HG03439 (cell line): ENCODE results near the gene IRF4.

Experiments used
- ATAC-seq: cut with Tn5 transposase; IDR thresholded peaks from one replicate; pipeline ENCODE4 v1.9.1; 2021; ENCODE audit warnings: mild to moderate bottlenecking, moderate library complexity; ENCODE audit not compliant: unreplicated experiment

IRF4 gene

DNA sequence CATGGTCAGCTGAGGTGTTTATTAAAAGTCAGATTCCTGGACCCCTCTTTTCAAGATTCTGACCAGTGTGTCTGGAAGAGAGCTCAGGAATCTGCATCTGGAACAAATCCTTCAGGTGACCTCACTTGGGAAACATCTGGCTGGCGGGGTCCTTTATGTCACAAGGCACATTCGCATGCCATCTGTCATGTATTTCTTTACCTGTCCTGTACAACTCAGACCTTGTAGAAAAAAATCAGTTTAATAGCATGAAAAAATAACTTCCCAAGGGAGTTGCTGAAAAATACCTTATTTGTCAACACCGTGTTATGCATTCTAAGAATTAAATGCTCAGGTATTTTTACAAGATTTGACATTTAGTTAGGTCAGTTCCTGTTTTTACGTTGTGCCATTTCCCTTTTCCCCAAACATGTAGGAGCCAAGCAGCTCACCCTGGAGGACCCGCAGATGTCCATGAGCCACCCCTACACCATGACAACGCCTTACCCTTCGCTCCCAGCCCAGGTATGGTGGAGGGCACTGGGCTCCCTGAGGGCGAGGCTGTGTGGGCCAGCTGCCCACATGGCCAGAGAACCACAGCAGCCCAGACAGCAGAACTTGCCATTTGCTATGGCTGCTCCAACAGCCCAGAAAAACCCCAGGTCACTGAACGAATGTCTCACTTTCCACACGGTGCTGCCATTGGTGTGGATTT is 4.0 kb downstream of the IRF4 start:
- ATAC-seq, result no peak

DNA sequence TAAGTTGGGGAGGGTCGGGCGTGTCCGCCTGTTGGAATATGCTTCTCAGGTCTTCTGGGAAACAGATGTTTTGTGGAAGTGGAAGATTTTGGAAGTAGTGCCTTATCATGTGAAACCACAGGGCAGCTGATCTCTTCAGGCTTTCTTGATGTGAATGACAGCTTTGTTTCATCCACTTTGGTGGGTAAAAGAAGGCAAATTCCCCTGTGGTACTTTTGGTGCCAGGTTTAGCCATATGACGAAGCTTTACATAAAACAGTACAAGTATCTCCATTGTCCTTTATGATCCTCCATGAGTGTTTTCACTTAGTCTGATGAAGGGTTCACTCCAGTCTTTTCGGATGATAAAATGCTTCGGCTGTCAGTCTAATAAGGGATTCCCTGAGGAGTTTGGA is 4.6 kb downstream of the IRF4 start:
- ATAC-seq, result no peak

DNA sequence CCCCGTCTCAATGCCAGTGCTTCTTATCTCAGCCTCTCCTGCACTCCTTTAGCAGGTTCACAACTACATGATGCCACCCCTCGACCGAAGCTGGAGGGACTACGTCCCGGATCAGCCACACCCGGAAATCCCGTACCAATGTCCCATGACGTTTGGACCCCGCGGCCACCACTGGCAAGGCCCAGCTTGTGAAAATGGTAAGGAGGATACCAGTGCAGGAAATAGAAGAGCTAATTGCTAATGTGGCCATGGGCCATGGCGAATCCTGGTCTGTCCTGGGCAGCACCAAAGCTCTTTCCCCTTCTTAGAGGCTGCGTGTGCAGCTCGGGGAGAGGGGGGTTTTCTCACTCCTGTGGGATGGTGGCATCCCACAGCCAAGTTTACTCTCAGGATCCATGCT is 5.5 kb downstream of the IRF4 start:
- no peak for ATAC-seq

DNA sequence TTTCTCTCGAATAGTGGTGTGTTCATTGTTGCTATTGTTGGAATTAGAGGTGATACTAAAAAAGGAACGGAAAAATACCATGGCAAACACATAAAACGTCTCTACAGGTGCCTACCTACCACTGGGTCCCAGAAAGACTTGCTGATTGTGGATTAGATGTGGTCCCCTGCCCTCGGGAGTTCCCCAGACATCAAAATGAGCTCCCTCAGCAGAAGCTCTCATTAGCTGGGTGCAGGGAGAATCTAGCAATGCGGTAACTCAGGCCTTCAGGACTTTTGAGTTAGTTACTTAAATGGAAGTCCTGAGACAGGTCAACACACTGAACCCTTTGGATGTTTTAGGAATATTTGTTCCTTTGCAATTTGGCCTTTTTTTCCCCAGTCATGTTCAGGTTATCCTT is 6.1 kb downstream of the IRF4 start:
- no peak for ATAC-seq

DNA sequence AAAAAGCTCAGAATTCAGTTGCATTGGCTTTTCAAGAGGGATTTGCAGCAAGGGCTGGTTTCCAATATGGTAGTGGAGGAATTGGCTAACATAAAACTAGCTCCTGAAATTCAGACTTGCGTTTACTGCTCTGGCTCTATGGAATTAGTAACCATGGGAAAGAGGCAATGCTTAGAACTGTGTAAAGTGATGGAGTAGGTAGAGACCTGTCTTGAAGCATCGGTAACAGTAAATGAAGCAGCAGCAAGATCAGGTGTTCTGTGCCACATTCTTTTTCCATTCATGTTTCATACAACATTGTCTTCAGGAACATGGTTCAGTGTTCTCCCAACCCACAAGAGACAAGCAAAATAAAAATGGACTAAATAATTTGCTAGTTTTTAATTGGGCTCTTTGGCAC is 6.5 kb downstream of the IRF4 start:
- no peak for ATAC-seq

DNA sequence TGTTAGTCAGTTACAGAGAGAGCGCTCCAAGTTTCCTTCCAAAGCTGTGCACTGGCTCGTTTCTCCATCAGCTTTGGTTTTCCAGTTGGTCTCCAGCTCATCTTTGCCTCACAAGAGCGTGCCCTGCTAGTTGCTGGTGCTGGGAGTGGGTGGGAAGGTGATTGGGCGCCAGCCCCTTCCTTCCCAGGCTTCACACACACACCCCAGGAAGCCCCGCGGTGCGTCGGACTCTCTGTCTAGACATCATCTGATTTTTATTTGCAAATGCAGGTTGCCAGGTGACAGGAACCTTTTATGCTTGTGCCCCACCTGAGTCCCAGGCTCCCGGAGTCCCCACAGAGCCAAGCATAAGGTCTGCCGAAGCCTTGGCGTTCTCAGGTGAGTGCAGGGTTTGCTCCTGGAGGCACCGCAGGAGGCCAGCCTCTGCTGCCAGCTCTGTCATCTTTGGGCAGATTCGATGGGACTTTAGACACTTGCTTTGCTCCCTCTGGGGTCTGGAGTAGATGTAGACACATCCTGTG is 7.1 kb downstream of the IRF4 start:
- ATAC-seq, result no peak

DNA sequence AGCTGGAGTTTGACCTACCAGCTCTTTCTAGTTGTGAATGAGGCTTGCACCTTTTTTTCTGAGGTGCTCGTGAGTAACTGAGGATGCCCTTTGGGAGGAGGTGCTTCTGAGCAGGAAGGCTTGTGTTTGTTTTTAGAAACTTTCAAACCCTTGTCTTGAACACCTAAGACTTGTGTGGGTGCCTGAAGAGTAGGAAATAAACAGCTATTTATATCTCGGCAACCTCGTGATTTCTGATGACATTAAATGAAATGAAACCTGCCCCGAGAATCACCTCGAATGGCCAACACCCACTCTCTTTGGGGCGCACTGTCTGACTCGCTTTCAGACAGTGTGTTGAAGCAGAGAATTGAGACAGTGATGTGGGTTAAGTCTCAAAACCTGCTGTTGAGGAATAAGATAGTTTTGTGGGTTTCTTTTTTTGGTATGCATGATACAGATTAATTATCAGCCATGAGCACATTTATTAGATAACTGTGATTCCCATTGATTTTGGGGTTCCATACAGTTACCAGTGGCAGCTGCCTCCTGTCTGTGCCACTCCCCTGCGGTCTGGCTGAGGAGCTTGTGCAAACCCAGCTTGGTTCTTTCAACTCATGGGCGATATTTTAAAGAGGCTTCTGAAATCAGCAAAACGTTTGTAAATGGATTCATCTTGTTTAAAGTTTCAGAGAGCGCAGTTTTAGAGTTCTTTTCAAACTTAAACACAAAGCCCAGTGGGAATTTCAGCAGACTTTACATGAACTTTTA is 8.4 kb downstream of the IRF4 start:
- peak; percentile 43 for ATAC-seq

DNA sequence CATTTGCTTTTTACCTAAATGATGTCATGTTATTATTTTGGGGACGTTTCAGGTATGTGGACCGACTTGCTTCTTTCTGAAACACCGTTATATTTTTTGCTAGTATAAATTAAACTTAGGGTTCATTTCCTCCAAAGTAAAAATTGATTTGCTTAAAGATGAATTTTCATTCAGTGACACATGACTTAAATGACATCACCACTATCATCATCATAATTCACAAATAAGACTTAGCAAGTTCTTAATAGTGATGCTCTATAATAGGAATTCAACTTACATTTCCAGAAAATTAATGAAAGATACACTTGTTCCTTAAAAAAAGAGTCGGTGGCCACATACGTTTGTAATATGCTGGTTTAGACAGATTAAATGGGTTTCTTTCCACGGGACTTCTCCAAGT is 9.3 kb downstream of the IRF4 start:
- ATAC-seq, result no peak

DNA sequence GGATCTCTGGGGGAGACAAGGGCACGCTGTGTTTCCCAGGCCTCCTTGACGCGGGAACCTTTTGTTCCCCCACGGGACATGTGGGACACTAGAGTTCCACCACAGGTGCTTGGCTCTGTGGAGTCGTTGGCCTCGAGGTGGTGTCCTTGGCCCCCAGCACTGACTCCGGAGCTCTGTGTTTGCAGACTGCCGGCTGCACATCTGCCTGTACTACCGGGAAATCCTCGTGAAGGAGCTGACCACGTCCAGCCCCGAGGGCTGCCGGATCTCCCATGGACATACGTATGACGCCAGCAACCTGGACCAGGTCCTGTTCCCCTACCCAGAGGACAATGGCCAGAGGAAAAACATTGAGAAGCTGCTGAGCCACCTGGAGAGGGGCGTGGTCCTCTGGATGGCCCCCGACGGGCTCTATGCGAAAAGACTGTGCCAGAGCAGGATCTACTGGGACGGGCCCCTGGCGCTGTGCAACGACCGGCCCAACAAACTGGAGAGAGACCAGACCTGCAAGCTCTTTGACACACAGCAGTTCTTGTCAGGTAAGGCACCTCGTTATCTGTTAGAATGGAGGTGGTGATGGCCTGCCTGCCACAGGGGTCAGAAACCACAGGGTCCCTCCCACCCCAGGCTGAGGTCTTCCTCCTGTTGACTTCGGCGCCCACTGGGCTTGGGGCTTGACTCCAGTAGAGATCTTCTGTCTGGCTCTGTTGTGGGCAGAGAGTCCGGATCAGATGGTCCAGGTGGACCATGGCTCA is 9.9 kb downstream of the IRF4 start:
- no peak for ATAC-seq

DNA sequence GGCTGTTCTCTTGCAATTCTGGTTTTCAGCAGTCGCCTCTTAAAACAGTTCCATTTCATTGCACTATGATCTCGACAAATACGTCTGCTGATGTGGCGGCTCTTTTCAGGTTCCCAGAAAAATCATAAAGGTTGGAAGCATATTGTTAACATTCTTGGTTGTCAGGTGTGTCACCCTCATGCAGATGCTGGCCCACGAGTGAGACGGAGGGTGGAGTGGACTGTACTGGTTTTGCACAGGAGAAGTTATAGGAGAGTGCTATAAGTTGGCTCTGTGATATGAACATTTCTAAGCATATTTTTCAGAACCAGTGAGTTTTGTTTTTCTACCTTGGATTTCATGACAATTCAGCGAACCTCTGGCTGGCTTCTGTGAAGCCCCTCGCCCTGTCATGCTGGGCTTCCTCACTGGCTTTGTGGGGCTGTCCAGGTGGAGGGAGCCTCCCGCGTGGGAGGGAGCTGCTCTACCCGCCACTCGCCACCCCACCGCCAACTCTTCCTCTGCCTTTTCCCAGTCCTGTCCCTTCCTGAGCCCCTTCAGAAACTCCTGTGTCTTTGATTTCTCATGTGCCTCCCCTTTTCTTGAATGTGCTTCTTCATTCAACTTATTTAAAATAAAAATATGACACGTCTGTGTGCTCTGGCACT is 10.6 kb downstream of the IRF4 start:
- no peak for ATAC-seq

DNA sequence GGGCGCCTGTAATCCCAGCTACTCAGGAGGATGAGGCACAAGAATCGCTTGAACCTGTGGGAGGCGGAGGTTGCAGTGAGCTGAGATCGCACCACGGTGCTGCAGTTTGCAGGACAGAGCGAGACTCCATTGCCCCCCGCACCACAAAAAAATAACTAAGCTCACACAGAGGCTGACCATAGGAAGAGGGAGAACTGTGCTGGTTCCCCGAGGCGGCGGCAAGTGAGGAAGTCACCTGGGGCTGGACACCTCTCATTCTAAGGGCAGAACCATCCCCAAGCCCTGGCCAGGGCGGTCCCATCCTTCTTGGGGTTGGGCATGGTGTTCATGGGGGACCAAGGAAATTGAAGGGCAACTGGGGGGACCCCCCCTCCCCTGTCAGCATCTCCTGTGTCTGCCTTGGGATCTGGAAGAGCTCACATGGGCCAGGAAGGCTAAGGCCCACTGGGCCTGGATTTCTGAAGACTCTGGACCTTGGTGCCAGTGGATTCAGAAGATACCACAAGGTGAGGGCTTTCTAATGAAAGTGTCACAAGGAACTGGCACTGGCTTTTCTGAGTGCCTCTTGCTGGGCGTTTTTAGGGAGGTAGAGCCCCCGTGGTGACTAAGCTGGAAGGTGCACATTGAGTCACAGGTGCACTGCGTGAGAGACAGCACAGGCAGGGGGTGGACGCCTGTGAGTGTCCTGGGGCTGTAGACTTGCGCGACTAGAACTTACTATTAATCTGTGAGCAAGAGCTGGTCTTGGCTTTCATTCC is 11.5 kb downstream of the IRF4 start:
- ATAC-seq, result no peak

DNA sequence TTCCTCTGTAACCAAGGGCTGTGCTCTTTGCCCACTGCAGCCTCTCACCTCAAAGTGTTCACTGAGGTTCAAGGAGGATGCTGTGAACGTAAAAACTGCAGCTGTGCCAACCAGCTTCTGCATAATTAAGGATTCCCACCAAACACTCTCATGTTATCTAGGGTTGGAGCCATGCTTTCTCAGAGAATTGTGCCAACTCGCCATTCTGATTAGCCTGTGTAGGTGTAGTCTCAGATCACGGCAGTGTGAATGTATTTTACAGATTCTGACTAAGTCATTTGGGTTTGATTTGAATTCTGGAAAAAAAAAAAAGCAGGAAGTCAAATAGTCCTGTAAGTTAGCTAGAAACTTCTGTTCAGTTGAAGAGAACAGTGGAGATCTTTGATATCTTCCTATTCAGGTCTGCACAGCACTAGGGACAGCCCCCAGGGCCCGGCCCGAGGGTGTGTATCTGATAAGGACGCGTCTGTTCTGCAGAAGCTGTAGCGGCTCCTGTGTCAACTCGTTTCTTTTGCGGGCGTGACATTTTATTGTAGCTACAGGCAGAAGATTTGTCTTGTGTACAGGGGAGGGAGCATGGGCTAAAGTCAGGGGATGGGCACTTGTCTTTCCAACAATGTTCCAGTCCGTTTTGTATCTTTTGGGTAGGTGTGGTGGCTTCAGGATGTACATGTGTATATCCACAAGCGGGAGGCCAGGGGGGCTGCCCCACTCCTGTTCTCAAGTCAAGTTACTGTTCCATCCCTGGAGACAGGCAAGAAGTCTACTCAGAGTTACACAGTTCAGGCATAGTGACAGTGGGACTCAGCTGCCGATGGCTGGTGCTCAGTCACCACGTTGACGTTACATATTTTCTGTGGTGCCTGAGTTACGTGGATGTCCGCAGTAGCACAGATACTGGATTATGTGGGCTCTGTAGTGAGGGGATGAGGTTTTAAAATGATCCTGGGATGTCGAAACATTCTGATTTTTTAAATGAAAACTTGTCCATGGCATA is 12.4 kb downstream of the IRF4 start:
- ATAC-seq, result no peak

DNA sequence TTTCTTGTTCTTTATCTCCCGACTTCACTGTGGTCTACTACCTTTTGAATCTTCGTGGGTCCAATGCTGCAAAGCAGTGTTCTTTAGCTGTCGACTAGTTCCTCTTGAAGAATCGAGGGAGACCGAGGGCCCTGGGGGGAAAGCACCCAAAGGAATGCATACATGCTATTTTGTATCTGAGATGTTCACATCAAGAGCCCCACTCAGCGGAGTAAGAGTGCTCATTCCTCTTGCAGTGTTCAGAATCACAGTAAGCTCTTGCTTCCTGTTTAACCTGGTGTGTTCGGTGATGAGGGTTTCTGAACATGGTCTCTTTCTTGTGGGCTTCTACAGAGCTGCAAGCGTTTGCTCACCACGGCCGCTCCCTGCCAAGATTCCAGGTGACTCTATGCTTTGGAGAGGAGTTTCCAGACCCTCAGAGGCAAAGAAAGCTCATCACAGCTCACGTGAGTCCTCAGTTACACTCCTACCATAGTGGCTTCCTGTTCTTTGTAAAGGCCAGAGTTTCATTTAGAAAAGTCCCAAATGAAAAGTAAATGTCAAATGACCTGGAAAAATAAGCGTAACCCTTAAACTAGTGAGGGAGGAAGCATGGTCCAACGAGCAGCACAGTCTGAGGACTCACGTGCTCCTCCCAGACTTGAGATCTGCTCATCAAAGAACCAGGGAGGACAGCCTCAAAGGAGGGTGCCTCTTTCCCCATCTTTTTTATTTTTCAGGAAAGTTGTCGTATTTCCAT is 13.3 kb downstream of the IRF4 start:
- ATAC-seq, result no peak

DNA sequence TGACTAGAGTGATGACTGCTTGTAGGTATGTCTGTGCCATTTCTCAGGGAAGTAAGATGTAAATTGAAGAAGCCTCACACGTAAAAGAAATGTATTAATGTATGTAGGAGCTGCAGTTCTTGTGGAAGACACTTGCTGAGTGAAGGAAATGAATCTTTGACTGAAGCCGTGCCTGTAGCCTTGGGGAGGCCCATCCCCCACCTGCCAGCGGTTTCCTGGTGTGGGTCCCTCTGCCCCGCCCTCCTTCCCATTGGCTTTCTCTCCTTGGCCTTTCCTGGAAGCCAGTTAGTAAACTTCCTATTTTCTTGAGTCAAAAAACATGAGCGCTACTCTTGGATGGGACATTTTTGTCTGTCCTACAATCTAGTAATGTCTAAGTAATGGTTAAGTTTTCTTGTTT is 16.6 kb downstream of the IRF4 start:
- no peak for ATAC-seq

DNA sequence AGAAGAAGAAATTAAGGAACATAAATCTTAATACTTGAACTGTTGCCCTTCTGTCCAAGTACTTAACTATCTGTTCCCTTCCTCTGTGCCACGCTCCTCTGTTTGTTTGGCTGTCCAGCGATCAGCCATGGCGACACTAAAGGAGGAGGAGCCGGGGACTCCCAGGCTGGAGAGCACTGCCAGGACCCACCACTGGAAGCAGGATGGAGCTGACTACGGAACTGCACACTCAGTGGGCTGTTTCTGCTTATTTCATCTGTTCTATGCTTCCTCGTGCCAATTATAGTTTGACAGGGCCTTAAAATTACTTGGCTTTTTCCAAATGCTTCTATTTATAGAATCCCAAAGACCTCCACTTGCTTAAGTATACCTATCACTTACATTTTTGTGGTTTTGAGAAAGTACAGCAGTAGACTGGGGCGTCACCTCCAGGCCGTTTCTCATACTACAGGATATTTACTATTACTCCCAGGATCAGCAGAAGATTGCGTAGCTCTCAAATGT is 17.1 kb downstream of the IRF4 start:
- ATAC-seq, result no peak

DNA sequence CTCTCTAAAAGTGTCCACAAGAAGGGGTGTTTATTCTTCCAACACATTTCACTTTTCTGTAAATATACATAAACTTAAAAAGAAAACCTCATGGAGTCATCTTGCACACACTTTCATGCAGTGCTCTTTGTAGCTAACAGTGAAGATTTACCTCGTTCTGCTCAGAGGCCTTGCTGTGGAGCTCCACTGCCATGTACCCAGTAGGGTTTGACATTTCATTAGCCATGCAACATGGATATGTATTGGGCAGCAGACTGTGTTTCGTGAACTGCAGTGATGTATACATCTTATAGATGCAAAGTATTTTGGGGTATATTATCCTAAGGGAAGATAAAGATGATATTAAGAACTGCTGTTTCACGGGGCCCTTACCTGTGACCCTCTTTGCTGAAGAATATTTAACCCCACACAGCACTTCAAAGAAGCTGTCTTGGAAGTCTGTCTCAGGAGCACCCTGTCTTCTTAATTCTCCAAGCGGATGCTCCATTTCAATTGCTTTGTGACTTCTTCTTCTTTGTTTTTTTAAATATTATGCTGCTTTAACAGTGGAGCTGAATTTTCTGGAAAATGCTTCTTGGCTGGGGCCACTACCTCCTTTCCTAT is 17.9 kb downstream of the IRF4 start:
- no peak for ATAC-seq

DNA sequence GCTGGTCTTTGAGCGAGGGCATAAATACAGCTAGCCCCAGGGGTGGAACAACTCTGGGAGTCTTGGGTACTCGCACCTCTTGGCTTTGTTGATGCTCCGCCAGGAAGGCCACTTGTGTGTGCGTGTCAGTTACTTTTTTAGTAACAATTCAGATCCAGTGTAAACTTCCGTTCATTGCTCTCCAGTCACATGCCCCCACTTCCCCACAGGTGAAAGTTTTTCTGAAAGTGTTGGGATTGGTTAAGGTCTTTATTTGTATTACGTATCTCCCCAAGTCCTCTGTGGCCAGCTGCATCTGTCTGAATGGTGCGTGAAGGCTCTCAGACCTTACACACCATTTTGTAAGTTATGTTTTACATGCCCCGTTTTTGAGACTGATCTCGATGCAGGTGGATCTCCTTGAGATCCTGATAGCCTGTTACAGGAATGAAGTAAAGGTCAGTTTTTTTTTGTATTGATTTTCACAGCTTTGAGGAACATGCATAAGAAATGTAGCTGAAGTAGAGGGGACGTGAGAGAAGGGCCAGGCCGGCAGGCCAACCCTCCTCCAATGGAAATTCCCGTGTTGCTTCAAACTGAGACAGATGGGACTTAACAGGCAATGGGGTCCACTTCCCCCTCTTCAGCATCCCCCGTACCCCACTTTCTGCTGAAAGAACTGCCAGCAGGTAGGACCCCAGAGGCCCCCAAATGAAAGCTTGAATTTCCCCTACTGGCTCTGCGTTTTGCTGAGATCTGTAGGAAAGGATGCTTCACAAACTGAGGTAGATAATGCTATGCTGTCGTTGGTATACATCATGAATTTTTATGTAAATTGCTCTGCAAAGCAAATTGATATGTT is 19.2 kb downstream of the IRF4 start:
- ATAC-seq, result no peak
